ENCODE results near the gene MYL10. TPM values are rescaled to one million over a fixed set of nuclear protein-coding genes. Genes with fewer than 3 reads are reported as not detected.

MYL10 gene
- total RNA-seq: not detected

DNA sequence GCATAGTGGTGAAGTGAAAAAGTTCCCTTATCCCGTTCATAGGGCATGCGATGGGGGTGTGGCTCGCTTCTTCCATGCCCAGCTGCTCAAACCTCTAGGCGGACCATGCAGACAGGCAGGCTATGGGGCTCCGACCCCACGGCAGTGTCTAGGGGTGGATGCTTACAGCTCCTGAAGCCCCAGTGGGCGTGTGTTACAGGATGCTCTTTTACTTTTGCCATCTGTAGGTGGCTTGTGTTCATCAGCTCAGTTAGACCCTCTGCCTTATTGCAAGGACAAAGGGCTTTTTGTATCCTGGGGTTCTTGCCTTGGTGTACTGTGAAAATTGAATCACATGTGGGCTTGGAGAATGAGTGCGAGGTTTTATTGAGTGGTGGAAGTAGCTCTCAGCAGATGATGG is at the start of gene MYL10:
MYL10 (minus strand) TSS at position 126 of the 400 bp plus-strand sequence. CDS start 178 bp downstream, outside the sequence.
- H3K27me3 ChIP-seq: no peaks in the 10 kb centered on the region
- H3K4me3 ChIP-seq: no peak within 1 kb of the TSS
- intact Hi-C loops (cut with DNase I): no loop called here
- no peak within 1 kb of the TSS for H3K27ac ChIP-seq
- no peaks in the 10 kb centered on the region for H3K9me3 ChIP-seq
- DNase-seq (ENCODE audit: extremely low spot score in 2 of 2): no peak
- H3K36me3 ChIP-seq: no peaks in the 10 kb centered on the region
- TF ChIP-seq CTCF (IDR thresholded peaks at IDR 0.05) (no peak), POLR2A (IDR thresholded peaks at IDR 0.05) (no peak), POLR2AphosphoS5 (IDR thresholded peaks at IDR 0.05; ENCODE audit: insufficient read depth in 1 of 2, low read depth in 1 of 2) (no peak)
- no peaks in the 10 kb centered on the region for H3K4me1 ChIP-seq

GRCh38 chr7:101678658-101679057 is 49.6 kb upstream of the MYL10 start:
- no peak for TF ChIP-seq CTCF (IDR thresholded peaks at IDR 0.05)
- TF ChIP-seq POLR2AphosphoS5 (IDR thresholded peaks at IDR 0.05; ENCODE audit: insufficient read depth in 1 of 2, low read depth in 1 of 2): no peak
- TF ChIP-seq POLR2A (IDR thresholded peaks at IDR 0.05): no peak
- intact Hi-C loops (cut with DNase I): no loop called here
- H3K27ac ChIP-seq: no peak overlapping the region
- no peaks in the 10 kb centered on the region for H3K9me3 ChIP-seq
- DNase-seq (ENCODE audit: extremely low spot score in 2 of 2): no peak
- no peaks in the 10 kb centered on the region for H3K36me3 ChIP-seq
- H3K4me3 ChIP-seq: no peak overlapping the region
- no peaks in the 10 kb centered on the region for H3K27me3 ChIP-seq
- H3K4me1 ChIP-seq: peaks cover 14% of the 10 kb centered on the region

DNA sequence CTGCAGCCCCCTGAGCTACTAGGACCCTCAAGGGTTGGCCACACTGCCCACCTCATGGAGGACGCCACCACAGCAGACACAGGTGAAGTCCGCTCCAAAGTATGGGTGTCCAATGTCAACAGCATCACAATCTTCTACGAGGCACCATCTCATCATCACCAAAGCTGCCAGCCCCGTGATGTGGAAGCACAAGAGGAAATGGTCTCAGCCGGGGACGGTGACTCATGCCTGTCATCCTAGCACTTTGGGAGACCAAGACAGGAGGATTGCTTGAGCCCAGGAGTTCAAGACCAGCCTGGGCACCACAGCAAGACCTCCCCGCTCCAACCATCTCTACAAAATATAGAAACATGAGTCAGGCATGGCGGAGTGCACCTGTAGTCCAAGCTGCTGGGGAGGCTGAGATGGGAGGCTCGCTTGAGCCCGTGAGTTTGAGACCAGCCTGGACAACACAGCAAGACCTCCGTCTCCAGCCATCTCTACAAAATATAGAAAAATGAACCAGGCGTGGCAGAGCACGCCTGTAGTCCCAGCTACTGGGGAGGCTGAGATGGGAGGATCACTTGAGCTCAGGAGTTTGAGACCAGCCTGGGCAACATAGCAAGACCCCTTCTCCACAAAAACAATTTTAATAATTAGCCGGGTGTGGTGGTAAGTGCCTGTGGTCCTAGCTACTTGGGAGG is 48.8 kb upstream of the MYL10 start:
- Histone ChIP-seq H3K9me3 (no peaks in the 10 kb centered on the region), H3K36me3 (no peaks in the 10 kb centered on the region), H3K27ac (no peak overlapping the region), H3K4me1 (peaks cover 14% of the 10 kb centered on the region), H3K4me3 (no peak overlapping the region), H3K27me3 (no peaks in the 10 kb centered on the region)
- DNase-seq (ENCODE audit: extremely low spot score in 2 of 2): no peak
- TF ChIP-seq POLR2AphosphoS5 (IDR thresholded peaks at IDR 0.05; ENCODE audit: insufficient read depth in 1 of 2, low read depth in 1 of 2) (no peak), POLR2A (IDR thresholded peaks at IDR 0.05) (no peak), CTCF (IDR thresholded peaks at IDR 0.05) (no peak)
- intact Hi-C loops (cut with DNase I): no loop called here

DNA sequence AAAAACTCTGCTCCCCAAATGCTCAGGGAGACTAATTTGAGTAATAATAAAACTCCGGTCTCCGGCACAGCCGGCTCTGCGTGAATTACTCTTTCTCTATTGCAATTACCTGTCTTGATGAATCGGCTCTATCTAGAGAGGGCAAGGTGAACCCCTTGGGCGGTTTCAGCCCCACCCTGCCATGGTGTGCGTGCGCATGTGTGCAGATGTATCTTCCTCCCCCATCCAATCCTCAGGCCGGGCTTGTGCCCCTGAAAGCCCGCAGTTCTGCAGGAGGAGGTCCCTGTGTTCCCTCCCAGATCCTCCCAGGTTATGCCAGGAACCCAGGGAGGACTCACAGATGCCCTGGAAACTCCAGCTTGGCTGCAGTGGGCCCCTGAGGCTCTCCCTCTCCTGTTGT is 48.3 kb upstream of the MYL10 start:
- Histone ChIP-seq H3K36me3 (no peaks in the 10 kb centered on the region), H3K9me3 (no peaks in the 10 kb centered on the region), H3K27ac (no peak overlapping the region), H3K4me1 (peaks cover 14% of the 10 kb centered on the region), H3K4me3 (no peak overlapping the region), H3K27me3 (no peaks in the 10 kb centered on the region)
- TF ChIP-seq CTCF (IDR thresholded peaks at IDR 0.05) (no peak), POLR2A (IDR thresholded peaks at IDR 0.05) (no peak), POLR2AphosphoS5 (IDR thresholded peaks at IDR 0.05; ENCODE audit: insufficient read depth in 1 of 2, low read depth in 1 of 2) (no peak)
- no peak for DNase-seq (ENCODE audit: extremely low spot score in 2 of 2)
- intact Hi-C loops (cut with DNase I): no loop called here

DNA sequence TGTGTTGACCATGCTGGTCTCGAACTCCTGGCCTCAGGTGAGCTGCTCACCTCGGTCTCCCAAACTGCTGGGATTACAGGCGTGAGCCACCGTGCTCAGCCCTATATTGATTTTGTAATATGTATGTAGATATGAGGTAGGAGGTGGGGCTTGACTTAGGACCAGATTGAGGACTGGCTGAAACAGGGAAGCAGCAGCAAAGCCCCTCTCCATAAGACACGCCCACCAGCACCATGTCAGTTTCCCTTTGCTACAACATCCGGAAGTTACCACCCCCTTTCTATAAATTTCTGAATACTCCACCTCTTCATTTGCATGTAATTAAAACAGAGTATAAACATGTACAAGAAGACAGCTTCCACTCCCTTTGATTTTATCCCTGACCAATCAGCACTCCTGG is 47.9 kb upstream of the MYL10 start:
- H3K9me3 ChIP-seq: no peaks in the 10 kb centered on the region
- TF ChIP-seq POLR2A (IDR thresholded peaks at IDR 0.05) (no peak), CTCF (IDR thresholded peaks at IDR 0.05) (no peak), POLR2AphosphoS5 (IDR thresholded peaks at IDR 0.05; ENCODE audit: insufficient read depth in 1 of 2, low read depth in 1 of 2) (no peak)
- no peaks in the 10 kb centered on the region for H3K36me3 ChIP-seq
- intact Hi-C loops (cut with DNase I): no loop called here
- no peak overlapping the region for H3K27ac ChIP-seq
- no peaks in the 10 kb centered on the region for H3K27me3 ChIP-seq
- no peak for DNase-seq (ENCODE audit: extremely low spot score in 2 of 2)
- H3K4me3 ChIP-seq: no peak overlapping the region
- H3K4me1 ChIP-seq: peaks cover 14% of the 10 kb centered on the region
